IMR-90 (cell line): ENCODE results near the gene CFAP61. TPM values are rescaled to one million over a fixed set of nuclear protein-coding genes. Genes with fewer than 3 reads are reported as not detected.

ENCODE experiments used
- ATAC-seq: fragments of 200-7000 bp; cut with Tn5 transposase; 2 replicates; pipeline ENCODE4 v1.9.1; 2020; ENCODE audit warnings: low read depth, mild to moderate bottlenecking, moderate library complexity
- BruUV-seq: library from RNA; stranded (reverse); fragments of 400-500 nt; replicated peaks from 2 replicates; lab custom pipeline; 2021; lab: Mats Ljungman, UMichigan
- CTCF ChIA-PET: fragments of 300-600 bp; formaldehyde crosslinking; extraction: SDS; loops from one replicate; lab custom pipeline; 2021; ENCODE audit warnings: antibody characterized with exemption; lab: Yijun Ruan, JAX
- POLR2A ChIA-PET: fragments of 300-600 bp; sonication (Branson Sonifier 250); formaldehyde crosslinking; loops from one replicate; lab custom pipeline; 2022; ENCODE audit warnings: antibody characterized with exemption; ENCODE audit not compliant: unreplicated experiment; lab: Charles Lee
- DNase-seq: peaks from one replicate; pipeline ENCODE4 v3.0.0; 2013
- H2AFZ ChIP-seq: replicated peaks from 2 replicates; pipeline ENCODE3; 2013; ENCODE audit warnings: low read length, mild to moderate bottlenecking; ENCODE audit not compliant: poor library complexity
- H2AK5ac ChIP-seq: 2 replicates; pipeline ENCODE4 v1.6.1; 2013; ENCODE audit warnings: low read depth, low read length, inconsistent platforms
- H2AK9ac ChIP-seq: replicated peaks from 2 replicates; pipeline ENCODE3; 2013; ENCODE audit warnings: mild to moderate bottlenecking, low read depth, low read length, moderate library complexity; ENCODE audit not compliant: poor library complexity
- H2BK120ac ChIP-seq: 2 replicates; pipeline ENCODE4 v1.6.1; 2013; ENCODE audit warnings: low read depth, low read length, inconsistent platforms
- H2BK15ac ChIP-seq: 3 replicates; pipeline ENCODE4 v1.6.1; 2013; ENCODE audit warnings: low read depth, low read length, inconsistent platforms
- H2BK20ac ChIP-seq: 2 replicates; pipeline ENCODE4 v1.6.1; 2013; ENCODE audit warnings: low read depth, mild to moderate bottlenecking, inconsistent platforms, low read length, moderate library complexity
- H2BK5ac ChIP-seq: 2 replicates; pipeline ENCODE4 v1.6.1; 2013; ENCODE audit warnings: mild to moderate bottlenecking, low read depth, low read length, inconsistent platforms; ENCODE audit not compliant: poor library complexity, severe bottlenecking
- H3K14ac ChIP-seq: replicated peaks from 2 replicates; pipeline ENCODE4 v1.6.1; 2013; ENCODE audit warnings: low read depth, low read length, inconsistent platforms
- H3K18ac ChIP-seq: 2 replicates; pipeline ENCODE4 v1.6.1; 2013; ENCODE audit warnings: low read depth, low read length, control low read depth
- H3K23ac ChIP-seq: 2 replicates; pipeline ENCODE4 v1.6.1; 2013; ENCODE audit warnings: low read depth, low read length, inconsistent platforms
- H3K27ac ChIP-seq: 2 replicates; pipeline ENCODE4 v1.5.1; 2013; ENCODE audit warnings: mild to moderate bottlenecking, control low read depth, low read length; ENCODE audit not compliant: insufficient read depth
- H3K27me3 ChIP-seq: 2 replicates; pipeline ENCODE4 v1.6.1; 2013; ENCODE audit warnings: low read length; ENCODE audit not compliant: control insufficient read depth, insufficient read depth
- H3K36me3 ChIP-seq: 2 replicates; pipeline ENCODE4 v1.6.1; 2013; ENCODE audit warnings: low read length, mixed read lengths; ENCODE audit not compliant: control insufficient read depth, insufficient read depth
- H3K4ac ChIP-seq: 2 replicates; pipeline ENCODE4 v1.6.1; 2013; ENCODE audit warnings: low read depth, low read length, inconsistent platforms
- H3K4me1 ChIP-seq: 2 replicates; pipeline ENCODE4 v1.6.1; 2013; ENCODE audit warnings: low read length, mixed read lengths; ENCODE audit not compliant: control insufficient read depth, insufficient read depth
- H3K4me2 ChIP-seq: 2 replicates; pipeline ENCODE4 v1.6.1; 2013; ENCODE audit warnings: low read depth, mild to moderate bottlenecking, control low read depth, low read length, moderate library complexity
- H3K4me3 ChIP-seq: 2 replicates; pipeline ENCODE4 v1.5.1; 2013; ENCODE audit warnings: low read depth, mild to moderate bottlenecking, control low read depth, low read length, moderate library complexity; ENCODE audit not compliant: insufficient read depth
- H3K56ac ChIP-seq: 2 replicates; pipeline ENCODE4 v1.6.1; 2013; ENCODE audit warnings: low read length, inconsistent platforms; ENCODE audit not compliant: insufficient read depth; ENCODE audit errors: extremely low read depth
- H3K79me1 ChIP-seq, 2 experiments: 2 replicates each; pipeline ENCODE4 v1.6.1; 2013; ENCODE audit warnings: low read length in 2 of 2, inconsistent platforms in 1 of 2, low read depth in 1 of 2
- H3K9ac ChIP-seq: 2 replicates; pipeline ENCODE4 v1.6.1; 2013; ENCODE audit warnings: low read depth, low read length, control low read depth
- H3K9me1 ChIP-seq: 2 replicates; pipeline ENCODE4 v1.6.1; 2013; ENCODE audit warnings: low read length, inconsistent platforms; ENCODE audit not compliant: insufficient read depth
- H3K9me3 ChIP-seq: 2 replicates; pipeline ENCODE4 v1.6.1; 2013; ENCODE audit warnings: low read length; ENCODE audit not compliant: control insufficient read depth, insufficient read depth
- H4K20me1 ChIP-seq: 2 replicates; pipeline ENCODE4 v1.6.1; 2013; ENCODE audit warnings: low read length, inconsistent platforms; ENCODE audit not compliant: insufficient read depth
- H4K5ac ChIP-seq: 2 replicates; pipeline ENCODE4 v1.6.1; 2013; ENCODE audit warnings: mild to moderate bottlenecking, low read depth, low read length, control low read depth
- H4K8ac ChIP-seq, 2 experiments: 2 replicates each; pipeline ENCODE4 v1.6.1; 2013; ENCODE audit warnings: low read depth in 2 of 2, low read length in 2 of 2, control low read depth in 1 of 2, inconsistent platforms in 1 of 2
- H4K91ac ChIP-seq: 2 replicates; pipeline ENCODE4 v1.6.1; 2013; ENCODE audit warnings: low read depth, low read length, inconsistent platforms; ENCODE audit not compliant: insufficient read depth
- BHLHE40 ChIP-seq: fragments of 150-350 bp; IDR thresholded peaks from 2 replicates; pipeline ENCODE4 v1.6.1; 2016; ENCODE audit warnings: mild to moderate bottlenecking, low read depth, low read length
- CEBPB ChIP-seq: IDR thresholded peaks from 2 replicates; pipeline ENCODE4 v1.6.1; 2012; ENCODE audit warnings: low read depth, low read length, improper control_type of control experiment
- CHD1 ChIP-seq: IDR thresholded peaks from 2 replicates; pipeline ENCODE4 v1.6.1; 2012; ENCODE audit warnings: low read depth, low read length, improper control_type of control experiment
- CTCF ChIP-seq: conservative IDR thresholded peaks from 2 replicates; pipeline ENCODE4 v1.5.1; 2012; ENCODE audit warnings: mild to moderate bottlenecking, low read depth, low read length, improper control_type of control experiment
- ELK1 ChIP-seq: fragments of 150-350 bp; IDR thresholded peaks from 2 replicates; pipeline ENCODE4 v1.6.1; 2016; ENCODE audit warnings: low read depth, mild to moderate bottlenecking, low read length, moderate library complexity, borderline replicate concordance
- FOS ChIP-seq: fragments of 150-350 bp; IDR thresholded peaks from 2 replicates; pipeline ENCODE4 v1.6.1; 2016; ENCODE audit warnings: low read depth, low read length
- MAFK ChIP-seq: IDR thresholded peaks from 2 replicates; pipeline ENCODE4 v1.6.1; 2012; ENCODE audit warnings: low read depth, low read length, improper control_type of control experiment
- MAZ ChIP-seq: IDR thresholded peaks from 2 replicates; pipeline ENCODE4 v1.6.1; 2012; ENCODE audit warnings: low read depth, mild to moderate bottlenecking, low read length, improper control_type of control experiment, moderate library complexity, borderline replicate concordance
- MXI1 ChIP-seq: IDR thresholded peaks from 2 replicates; pipeline ENCODE4 v1.6.1; 2012; ENCODE audit warnings: low read depth, mild to moderate bottlenecking, low read length, moderate library complexity, borderline replicate concordance
- NFE2L2 ChIP-seq: fragments of 150-350 bp; IDR thresholded peaks from 2 replicates; pipeline ENCODE4 v1.6.1; 2016; ENCODE audit warnings: low read depth, mild to moderate bottlenecking, low read length
- POLR2A ChIP-seq: IDR thresholded peaks from 2 replicates; pipeline ENCODE4 v1.6.1; 2012; ENCODE audit warnings: mild to moderate bottlenecking, low read depth, low read length
- RAD21 ChIP-seq: IDR thresholded peaks from 2 replicates; pipeline ENCODE4 v1.6.1; 2012; ENCODE audit warnings: low read length, improper control_type of control experiment
- RCOR1 ChIP-seq: IDR thresholded peaks from 2 replicates; pipeline ENCODE4 v1.6.1; 2012; ENCODE audit warnings: mild to moderate bottlenecking, low read length, improper control_type of control experiment; ENCODE audit not compliant: insufficient replicate concordance
- RFX5 ChIP-seq: IDR thresholded peaks from 2 replicates; pipeline ENCODE4 v1.8.0; 2012; ENCODE audit warnings: low read depth, mild to moderate bottlenecking, low read length, moderate library complexity
- SMC3 ChIP-seq: fragments of 150-350 bp; IDR thresholded peaks from 2 replicates; pipeline ENCODE4 v1.6.1; 2016; ENCODE audit warnings: low read depth, mild to moderate bottlenecking, antibody characterized with exemption, low read length, moderate library complexity
- USF2 ChIP-seq: fragments of 150-350 bp; IDR thresholded peaks from 2 replicates; pipeline ENCODE4 v1.6.1; 2017; ENCODE audit warnings: mild to moderate bottlenecking, antibody characterized with exemption, low read length, low read depth
- WGBS, 2 experiments: methylation state at CpG; one replicate each; pipeline versions ENCODE4 v1.1.5 to v1.1.7; 2013; ENCODE audit warnings: missing lambda C conversion rate in 2 of 2; ENCODE audit not compliant: insufficient read length in 1 of 2; ENCODE audit errors: extremely low coverage in 2 of 2; 5-methylcytosine and 5-hydroxymethylcytosine counted together
- dilution Hi-C: fragments of 300-500 bp; cut with HindIII; formaldehyde crosslinking; loops from one replicate; pipeline ENCODE4 v1.14.3; 2018; ENCODE audit warnings: low sequenced_read_pairs; ENCODE audit not compliant: unreplicated experiment
- in situ Hi-C: fragments of 300-500 bp; cut with MboI; formaldehyde crosslinking; loops from 3 replicates; pipeline ENCODE4 v1.14.3; 2019; ENCODE audit warnings: low sequenced_read_pairs, inconsistent platforms, mixed read lengths
- intact Hi-C: fragments of 100-400 bp; cut with micrococcal nuclease; formaldehyde crosslinking; loops from 2 replicates; pipeline ENCODE4 v1.10.0; 2022
- polyA plus RNA-seq, 3 experiments: library from polyadenylated mRNA; depleted of rRNA; stranded (reverse); fragments of >200 nt; gene quantifications; 2 replicates each; pipeline ENCODE4 v1.2.3, GENCODE V29; 2012; ENCODE audit warnings: low replicate concordance in 1 of 3
- total RNA-seq: library from RNA; depleted of rRNA; stranded (reverse); fragments of >200 nt; gene quantifications from 2 replicates; pipeline ENCODE4 v1.2.3, GENCODE V29; 2012

The CFAP61 gene
- total and polyA plus RNA-seq, 2 of the 4 experiments (the other 2 are of a cell fraction), result 0.07 TPM; not detected in 1

- no CpG with 5 or more reads among the region's 3 CpGs for WGBS, 2 experiments
- H3K4ac ChIP-seq, result no peak overlapping the region
- no peak overlapping the region for H4K8ac ChIP-seq
- H2BK120ac ChIP-seq, result no peak overlapping the region
- no peak overlapping the region for H3K4me2 ChIP-seq
- DNase-seq, result no peak
- no peak overlapping the region for H3K14ac ChIP-seq
- CTCF ChIA-PET, result no interaction called here
- peaks cover 31 to 73% of the 10 kb centered on the region in 2 experiments for H3K79me1 ChIP-seq
- no peaks in the 10 kb centered on the region for H3K9me3 ChIP-seq
- H3K23ac ChIP-seq, result no peak overlapping the region
- dilution Hi-C loops, result no loop called here
- H3K4me3 ChIP-seq, result no peak overlapping the region
- POLR2A ChIA-PET, result no interaction called here
- no peak overlapping the region for H2BK5ac ChIP-seq
- BruUV-seq, result no TSS peak
- in situ Hi-C loops, result no loop called here
- no peak overlapping the region for H4K5ac ChIP-seq
- no peaks in the 10 kb centered on the region for H3K27me3 ChIP-seq
- H3K56ac ChIP-seq, result no peak overlapping the region
- peaks cover 18% of the 10 kb centered on the region for H3K9me1 ChIP-seq
- H2AK5ac ChIP-seq, result no peak overlapping the region
- intact Hi-C loops, result no loop called here
- no peak overlapping the region for H2BK20ac ChIP-seq
- H3K27ac ChIP-seq, result no peak overlapping the region
- no peak overlapping the region for H2AFZ ChIP-seq
- no peak overlapping the region for H2AK9ac ChIP-seq
- TF ChIP-seq MXI1 (no peak), POLR2A (no peak), FOS (no peak), RFX5 (no peak), CTCF (no peak), ELK1 (no peak), SMC3 (no peak), MAZ (no peak), MAFK (no peak), USF2 (no peak), CHD1 (no peak), NFE2L2 (no peak), BHLHE40 (no peak), CEBPB (no peak), RCOR1 (no peak), RAD21 (no peak)
- no peak overlapping the region for H3K9ac ChIP-seq
- peaks cover 21% of the 10 kb centered on the region for H4K20me1 ChIP-seq
- H3K36me3 ChIP-seq, result peaks cover 12% of the 10 kb centered on the region
- no peak for ATAC-seq
- no peak overlapping the region for H4K91ac ChIP-seq
- no peak overlapping the region for H2BK15ac ChIP-seq
- H3K18ac ChIP-seq, result no peak overlapping the region
- H3K4me1 ChIP-seq, result peaks cover 16% of the 10 kb centered on the region
These were observed 28.9 kb upstream of the CFAP61 start for GRCh38 chr20:20023395-20023794.
